ENCODE measurements around the gene PSMB11.

PSMB11 gene

GRCh38 chr14:23056145-23056955 lies 14.3 kb downstream of the PSMB11 start:
- H3K4me2 ChIP-seq (ENCODE audit: low read length), result peak overlapping the region; percentile 98
- no peak overlapping the region for H3K27ac ChIP-seq (ENCODE audit: low read length)
- peaks cover 5% of the 10 kb centered on the region for H4K20me1 ChIP-seq (ENCODE audit: insufficient read depth, low read length)
- H3K27me3 ChIP-seq (ENCODE audit: low read depth, low read length), result peaks cover 7% of the 10 kb centered on the region; the same call in 1 of the 2 replicates
- no peak for TF ChIP-seq EZH2phosphoT487 (IDR thresholded peaks at IDR 0.05; ENCODE audit: low read depth)
- TF ChIP-seq CTCF (IDR thresholded peaks at IDR 0.05; ENCODE audit: low read depth, low read length), result peak; percentile 64
- no peaks in the 10 kb centered on the region for H3K79me2 ChIP-seq (ENCODE audit: low read length)
- H3K4me3 ChIP-seq (ENCODE audit: low read length), result peak overlapping the region; percentile 80
- H3K9ac ChIP-seq (ENCODE audit: low read length), result peak overlapping the region; percentile 30; the same call in 1 of the 2 replicates
- H3K4me1 ChIP-seq (ENCODE audit: low read length), result peaks cover 20% of the 10 kb centered on the region
- H3K36me3 ChIP-seq (replicated peaks; ENCODE audit: low read depth, low read length), result peaks cover 16% of the 10 kb centered on the region
- H2AFZ ChIP-seq (ENCODE audit: low read depth, low read length), result no peak overlapping the region
- no peaks in the 10 kb centered on the region for H3K9me3 ChIP-seq (ENCODE audit: insufficient read depth, low read length)

- H3K9ac ChIP-seq (ENCODE audit: low read length), result peak within 1 kb of the TSS; percentile 44
- H3K27ac ChIP-seq (ENCODE audit: low read length), result no peak within 1 kb of the TSS
- TF ChIP-seq EZH2phosphoT487 (IDR thresholded peaks at IDR 0.05; ENCODE audit: low read depth), result no peak
- no peak for TF ChIP-seq CTCF (IDR thresholded peaks at IDR 0.05; ENCODE audit: low read depth, low read length)
- H3K4me1 ChIP-seq (ENCODE audit: low read length), result peaks cover 20% of the 10 kb centered on the region
- peaks cover 5% of the 10 kb centered on the region for H4K20me1 ChIP-seq (ENCODE audit: insufficient read depth, low read length)
- H3K27me3 ChIP-seq (ENCODE audit: low read depth, low read length), result peaks cover 7% of the 10 kb centered on the region; the same call in 1 of the 2 replicates
- H2AFZ ChIP-seq (ENCODE audit: low read depth, low read length), result no peak within 1 kb of the TSS
- peak within 1 kb of the TSS; percentile 98 for H3K4me2 ChIP-seq (ENCODE audit: low read length)
- H3K79me2 ChIP-seq (ENCODE audit: low read length), result no peaks in the 10 kb centered on the region
- H3K4me3 ChIP-seq (ENCODE audit: low read length), result peak within 1 kb of the TSS; percentile 80
- H3K36me3 ChIP-seq (replicated peaks; ENCODE audit: low read depth, low read length), result peaks cover 19% of the 10 kb centered on the region
- H3K9me3 ChIP-seq (ENCODE audit: insufficient read depth, low read length), result no peaks in the 10 kb centered on the region
Observed at GRCh38 chr14:23056956-23057756, 15.1 kb downstream of the PSMB11 start, which contains the start of gene CDH24. Gene CDH24 (minus strand): TSS chr14:23057520. CDS start chr14:23055733, 1,787 bp downstream.

- peak; percentile 82 for TF ChIP-seq CTCF (IDR thresholded peaks at IDR 0.05; ENCODE audit: low read depth, low read length)
- TF ChIP-seq EZH2phosphoT487 (IDR thresholded peaks at IDR 0.05; ENCODE audit: low read depth), result no peak
- Histone ChIP-seq H3K4me2 (ENCODE audit: low read length) (peak overlapping the region; percentile 98), H3K27ac (ENCODE audit: low read length) (no peak overlapping the region), H3K9ac (ENCODE audit: low read length) (peak overlapping the region; percentile 44; the same call in 1 of the 2 replicates), H4K20me1 (ENCODE audit: insufficient read depth, low read length) (peaks cover 5% of the 10 kb centered on the region), H3K79me2 (ENCODE audit: low read length) (no peaks in the 10 kb centered on the region), H3K36me3 (replicated peaks; ENCODE audit: low read depth, low read length) (peaks cover 28% of the 10 kb centered on the region), H3K9me3 (ENCODE audit: insufficient read depth, low read length) (no peaks in the 10 kb centered on the region), H3K27me3 (ENCODE audit: low read depth, low read length) (peaks cover 7% of the 10 kb centered on the region; the same call in 1 of the 2 replicates), H3K4me1 (ENCODE audit: low read length) (peaks cover 20% of the 10 kb centered on the region), H2AFZ (ENCODE audit: low read depth, low read length) (no peak overlapping the region), H3K4me3 (ENCODE audit: low read length) (peak overlapping the region; percentile 80)
Observed at GRCh38 chr14:23057757-23058653, 16.0 kb downstream of the PSMB11 start.
